ENCODE measurements around the gene SLC2A10.

SLC2A10 gene

GRCh38 chr20:46741924-46742668 lies 32.6 kb downstream of the SLC2A10 start:
- Mint-ChIP-seq H3K4me3 (no peak overlapping the region), H3K27ac (peak overlapping the region in 1 of 3 experiments; percentile 28), H3K4me1 (peaks cover 30% of the 10 kb centered on the region), H3K27me3 (ENCODE audit: low read depth) (peaks cover 19% of the 10 kb centered on the region), H3K36me3 (ENCODE audit: low read depth) (no peaks in the 10 kb centered on the region), H3K9me3 (no peaks in the 10 kb centered on the region)
- TF ChIP-seq CTCF (IDR thresholded peaks at IDR 0.05; ENCODE audit: unreplicated experiment in 3 of 3), result no peak

- no peak for TF ChIP-seq CTCF (IDR thresholded peaks at IDR 0.05; ENCODE audit: unreplicated experiment in 3 of 3)
- no peaks in the 10 kb centered on the region for H3K9me3 Mint-ChIP-seq
- peaks cover 34% of the 10 kb centered on the region for H3K4me1 Mint-ChIP-seq
- H3K4me3 Mint-ChIP-seq, result no peak overlapping the region
- H3K27ac Mint-ChIP-seq, result peak overlapping the region in 1 of 3 experiments; percentile 28
- peaks cover 19% of the 10 kb centered on the region for H3K27me3 Mint-ChIP-seq (ENCODE audit: low read depth)
- no peaks in the 10 kb centered on the region for H3K36me3 Mint-ChIP-seq (ENCODE audit: low read depth)
These were observed 33.2 kb downstream of the SLC2A10 start for GRCh38 chr20:46742669-46743045.

- Mint-ChIP-seq H3K4me3 (no peak overlapping the region), H3K9me3 (no peaks in the 10 kb centered on the region), H3K27me3 (ENCODE audit: low read depth) (peaks cover 19% of the 10 kb centered on the region), H3K4me1 (peaks cover 38% of the 10 kb centered on the region), H3K36me3 (ENCODE audit: low read depth) (no peaks in the 10 kb centered on the region), H3K27ac (peak overlapping the region in 1 of 3 experiments; percentile 28)
- no peak for TF ChIP-seq CTCF (IDR thresholded peaks at IDR 0.05; ENCODE audit: unreplicated experiment in 3 of 3)
These were observed 33.6 kb downstream of the SLC2A10 start for GRCh38 chr20:46743088-46743487.

GRCh38 chr20:46746956-46747526 lies 37.6 kb downstream of the SLC2A10 start:
- H3K4me1 Mint-ChIP-seq, result peaks cover 48% of the 10 kb centered on the region
- H3K9me3 Mint-ChIP-seq, result no peaks in the 10 kb centered on the region
- H3K27me3 Mint-ChIP-seq (ENCODE audit: low read depth), result peaks cover 14% of the 10 kb centered on the region
- H3K4me3 Mint-ChIP-seq, result no peak overlapping the region
- TF ChIP-seq CTCF (IDR thresholded peaks at IDR 0.05; ENCODE audit: unreplicated experiment in 3 of 3), result no peak
- no peaks in the 10 kb centered on the region for H3K36me3 Mint-ChIP-seq (ENCODE audit: low read depth)
- H3K27ac Mint-ChIP-seq, result peak overlapping the region in 1 of 3 experiments; percentile 2

- Mint-ChIP-seq H3K4me3 (no peak overlapping the region), H3K27me3 (ENCODE audit: low read depth) (peaks cover 13% of the 10 kb centered on the region), H3K4me1 (peaks cover 39% of the 10 kb centered on the region), H3K36me3 (ENCODE audit: low read depth) (no peaks in the 10 kb centered on the region), H3K27ac (peak overlapping the region in 1 of 3 experiments; percentile 35), H3K9me3 (no peaks in the 10 kb centered on the region)
- TF ChIP-seq CTCF (IDR thresholded peaks at IDR 0.05; ENCODE audit: unreplicated experiment in 3 of 3), result no peak
These were observed 39.7 kb downstream of the SLC2A10 start for GRCh38 chr20:46749147-46749546.

- H3K36me3 Mint-ChIP-seq (ENCODE audit: low read depth), result no peaks in the 10 kb centered on the region
- peaks cover 30% of the 10 kb centered on the region for H3K4me1 Mint-ChIP-seq
- H3K27ac Mint-ChIP-seq, result no peak overlapping the region
- peaks cover 8% of the 10 kb centered on the region for H3K27me3 Mint-ChIP-seq (ENCODE audit: low read depth)
- H3K9me3 Mint-ChIP-seq, result no peaks in the 10 kb centered on the region
- H3K4me3 Mint-ChIP-seq, result no peak overlapping the region
- TF ChIP-seq CTCF (IDR thresholded peaks at IDR 0.05; ENCODE audit: unreplicated experiment in 3 of 3), result no peak
These were observed 42.4 kb downstream of the SLC2A10 start for GRCh38 chr20:46751856-46752255.

All from nephron (organoid).